GM23338 (cell line): ENCODE results near the gene NEK7.

ENCODE experiments used
- POLR2AphosphoS5 ChIP-seq: IDR thresholded peaks from 2 replicates; pipeline ENCODE4 v1.6.1; 2016; ENCODE audit warnings: antibody characterized with exemption, low read depth
- ZNF331 ChIP-seq: fragments of 250-450 bp; sonication (Bioruptor Pico); IDR thresholded peaks from 2 replicates; pipeline ENCODE4 v1.5.0; 2020; ENCODE audit warnings: low read depth, mild to moderate bottlenecking, moderate library complexity
- TF ChIP-seq, protein P1 (sequence below), 2 experiments: fragments of 200-600 bp in 1 of 2; sonication (generic) in 1 of 2; conservative IDR thresholded peaks; 2 replicates each; pipeline versions ENCODE4 v1.5.1 to v1.6.1; 2016 to 2017; ENCODE audit warnings: antibody characterized with exemption in 2 of 2, low read depth in 2 of 2, mild to moderate bottlenecking in 2 of 2, moderate library complexity in 1 of 2

DNA sequence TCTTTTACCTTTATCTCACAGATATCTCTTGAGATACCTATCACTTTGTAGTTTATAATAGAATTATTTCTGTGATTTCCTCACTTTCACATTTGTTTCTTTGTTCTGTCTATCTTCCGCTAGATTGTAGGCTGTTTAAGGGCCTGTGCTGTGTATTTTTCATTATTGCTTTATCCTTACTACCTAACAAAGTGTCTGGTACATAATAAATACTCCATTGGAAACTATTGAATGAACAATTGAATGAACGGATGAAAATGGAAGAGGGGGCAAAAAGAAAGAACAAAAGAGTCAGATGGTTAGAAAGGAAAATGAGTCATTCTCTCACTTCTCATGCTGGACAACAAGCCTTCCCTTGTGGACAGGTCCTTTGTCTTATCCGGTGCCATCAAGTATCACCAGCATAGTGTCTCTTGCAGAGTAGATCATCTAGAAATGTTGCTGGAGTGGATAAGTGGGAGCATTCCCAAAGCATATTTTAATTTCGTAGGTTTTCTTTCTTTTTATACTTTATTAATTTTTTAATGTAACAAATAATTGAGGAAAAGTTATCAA is 159.8 kb downstream of the NEK7 start:
- TF ChIP-seq, protein P1, sequence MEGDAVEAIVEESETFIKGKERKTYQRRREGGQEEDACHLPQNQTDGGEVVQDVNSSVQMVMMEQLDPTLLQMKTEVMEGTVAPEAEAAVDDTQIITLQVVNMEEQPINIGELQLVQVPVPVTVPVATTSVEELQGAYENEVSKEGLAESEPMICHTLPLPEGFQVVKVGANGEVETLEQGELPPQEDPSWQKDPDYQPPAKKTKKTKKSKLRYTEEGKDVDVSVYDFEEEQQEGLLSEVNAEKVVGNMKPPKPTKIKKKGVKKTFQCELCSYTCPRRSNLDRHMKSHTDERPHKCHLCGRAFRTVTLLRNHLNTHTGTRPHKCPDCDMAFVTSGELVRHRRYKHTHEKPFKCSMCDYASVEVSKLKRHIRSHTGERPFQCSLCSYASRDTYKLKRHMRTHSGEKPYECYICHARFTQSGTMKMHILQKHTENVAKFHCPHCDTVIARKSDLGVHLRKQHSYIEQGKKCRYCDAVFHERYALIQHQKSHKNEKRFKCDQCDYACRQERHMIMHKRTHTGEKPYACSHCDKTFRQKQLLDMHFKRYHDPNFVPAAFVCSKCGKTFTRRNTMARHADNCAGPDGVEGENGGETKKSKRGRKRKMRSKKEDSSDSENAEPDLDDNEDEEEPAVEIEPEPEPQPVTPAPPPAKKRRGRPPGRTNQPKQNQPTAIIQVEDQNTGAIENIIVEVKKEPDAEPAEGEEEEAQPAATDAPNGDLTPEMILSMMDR (conservative IDR thresholded peaks at IDR 0.05; ENCODE audit: low read depth in 2 of 2), result no peak
- TF ChIP-seq ZNF331 (CRISPR knock-in tag) (no peak), POLR2AphosphoS5 (no peak)
